PC-9 (cell line): Measurements from ENCODE around the gene ZNRF3.

ENCODE experiments used
- EZH2 ChIP-seq: fragments of 200-600 bp; sonication (generic); IDR thresholded peaks from 2 replicates; pipeline ENCODE4 v1.8.0; 2017; ENCODE audit warnings: antibody characterized with exemption, low read depth
- TF ChIP-seq, protein P1 (sequence below): fragments of 200-600 bp; sonication (generic); conservative IDR thresholded peaks from 2 replicates; pipeline ENCODE4 v1.6.1; 2017; ENCODE audit warnings: mixed run types, antibody characterized with exemption, mild to moderate bottlenecking, moderate library complexity

DNA sequence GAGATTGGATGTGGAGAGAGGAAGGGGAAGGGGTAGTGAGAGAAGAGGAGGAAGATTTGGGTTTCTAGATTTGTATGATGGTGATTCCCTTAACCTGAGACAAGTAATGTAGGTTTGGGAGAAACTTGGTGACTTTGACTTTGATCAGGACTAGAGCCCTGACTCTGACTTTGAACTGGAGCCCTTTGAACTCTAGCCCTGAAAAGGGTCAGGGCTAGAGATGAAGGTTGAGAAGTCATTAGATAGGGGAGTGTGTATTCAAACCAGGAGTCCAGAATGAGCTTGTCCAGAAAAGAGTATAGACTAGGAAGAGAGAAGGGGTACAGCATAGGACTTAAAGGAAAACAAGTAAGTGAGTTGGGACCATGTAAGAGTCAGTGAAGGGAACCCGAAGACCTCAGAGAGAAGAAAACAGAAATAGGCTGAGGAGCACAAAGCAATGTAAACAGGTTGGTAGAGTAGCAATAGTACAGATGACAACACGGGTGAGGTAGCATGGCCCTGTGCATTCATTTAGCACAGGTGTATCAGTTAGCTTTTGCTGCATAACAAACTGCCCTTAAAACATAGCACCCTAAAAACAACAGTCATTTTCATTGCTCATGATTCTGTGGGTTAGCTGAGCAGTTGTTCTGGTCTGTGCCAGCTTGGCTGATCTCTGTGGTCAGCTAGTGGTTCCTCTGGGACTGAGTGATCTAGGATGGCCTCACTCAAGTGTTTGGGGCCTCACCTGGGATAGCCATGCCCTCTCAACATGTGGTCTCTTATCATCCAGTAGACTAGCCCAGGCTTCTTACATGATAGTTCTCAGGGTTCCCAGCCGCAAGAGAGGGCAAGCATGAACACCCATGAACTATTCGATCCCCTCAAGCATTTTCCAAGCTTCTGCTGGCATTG, 135.2 kb downstream of the ZNRF3 start:
- TF ChIP-seq, protein P1, sequence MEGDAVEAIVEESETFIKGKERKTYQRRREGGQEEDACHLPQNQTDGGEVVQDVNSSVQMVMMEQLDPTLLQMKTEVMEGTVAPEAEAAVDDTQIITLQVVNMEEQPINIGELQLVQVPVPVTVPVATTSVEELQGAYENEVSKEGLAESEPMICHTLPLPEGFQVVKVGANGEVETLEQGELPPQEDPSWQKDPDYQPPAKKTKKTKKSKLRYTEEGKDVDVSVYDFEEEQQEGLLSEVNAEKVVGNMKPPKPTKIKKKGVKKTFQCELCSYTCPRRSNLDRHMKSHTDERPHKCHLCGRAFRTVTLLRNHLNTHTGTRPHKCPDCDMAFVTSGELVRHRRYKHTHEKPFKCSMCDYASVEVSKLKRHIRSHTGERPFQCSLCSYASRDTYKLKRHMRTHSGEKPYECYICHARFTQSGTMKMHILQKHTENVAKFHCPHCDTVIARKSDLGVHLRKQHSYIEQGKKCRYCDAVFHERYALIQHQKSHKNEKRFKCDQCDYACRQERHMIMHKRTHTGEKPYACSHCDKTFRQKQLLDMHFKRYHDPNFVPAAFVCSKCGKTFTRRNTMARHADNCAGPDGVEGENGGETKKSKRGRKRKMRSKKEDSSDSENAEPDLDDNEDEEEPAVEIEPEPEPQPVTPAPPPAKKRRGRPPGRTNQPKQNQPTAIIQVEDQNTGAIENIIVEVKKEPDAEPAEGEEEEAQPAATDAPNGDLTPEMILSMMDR, result no peak
- no peak for TF ChIP-seq EZH2
